Measurements from ENCODE around the gene OLR1. TPM values are rescaled to one million over a fixed set of nuclear protein-coding genes. Genes with fewer than 3 reads are reported as not detected.

The OLR1 gene
- total RNA-seq, 2 experiments from 2014 or later: not detected

- H3K4me2 ChIP-seq (ENCODE audit: low read length): no peak overlapping the region
- intact Hi-C loops (cut with micrococcal nuclease; ENCODE audit: unreplicated experiment): no loop called here
- H3K4me1 ChIP-seq (ENCODE audit: insufficient read depth, low read length, poor library complexity, severe bottlenecking): peaks cover 47% of the 10 kb centered on the region
These were observed 19.9 kb upstream of the OLR1 start for GRCh38 chr12:10191865-10192264.

GRCh38 chr12:10190558-10191388 is 18.8 kb upstream of the OLR1 start:
- no peaks in the 10 kb centered on the region for H4K20me1 ChIP-seq (ENCODE audit: insufficient read depth, low read length)
- H3K4me3 ChIP-seq (ENCODE audit: low read depth, low read length, poor library complexity, severe bottlenecking): no peak overlapping the region
- TF ChIP-seq EZH2phosphoT487 (IDR thresholded peaks at IDR 0.05; ENCODE audit: borderline replicate concordance, low read depth, low read length) (no peak), CTCF (conservative IDR thresholded peaks at IDR 0.05; ENCODE audit: low read length) (peak; percentile 93)
- peaks cover 42% of the 10 kb centered on the region for H3K4me1 ChIP-seq (ENCODE audit: insufficient read depth, low read length, poor library complexity, severe bottlenecking)
- BruUV-seq (replicated peaks): no TSS peak
- no peak overlapping the region for H3K27ac ChIP-seq (ENCODE audit: low read depth, low read length, poor library complexity, severe bottlenecking)
- no peaks in the 10 kb centered on the region for H3K36me3 ChIP-seq (ENCODE audit: insufficient read depth, low read length)
- intact Hi-C loops (cut with micrococcal nuclease; ENCODE audit: unreplicated experiment): loop anchor here (1.0 kb wide), 1 partner anchor 37 kb away; no protein-coding TSS in a partner anchor
- DNase-seq (ENCODE audit: low spot score): peak; percentile 86
- H3K9me3 ChIP-seq (ENCODE audit: low read length): no peaks in the 10 kb centered on the region
- peak overlapping the region; percentile 27; the same call in 1 of the 2 replicates for H3K4me2 ChIP-seq (ENCODE audit: low read length)
- H2AFZ ChIP-seq (ENCODE audit: low read length): peak overlapping the region; percentile 53; the same call in 1 of the 2 replicates
- H3K79me2 ChIP-seq (ENCODE audit: insufficient read depth, low read depth, low read length): no peaks in the 10 kb centered on the region
- no peaks in the 10 kb centered on the region for H3K9me2 ChIP-seq (ENCODE audit: insufficient read depth, low read length)
- ChIA-PET CTCF (ENCODE audit: unreplicated experiment) (interaction anchor here (0.6 to 1.2 kb wide), 2 partner anchors 13 to 37 kb away, joined by 3 to 6 read pairs; no protein-coding TSS in a partner anchor), POLR2A (interaction anchor here (0.7 to 1.6 kb wide), 10 partner anchors 13 to 484 kb away, joined by 3 to 13 read pairs (median 3); no protein-coding TSS in a partner anchor)

More at GRCh38 chr12:10191865-10192264, 19.9 kb upstream of the OLR1 start:
- ChIA-PET POLR2A (interaction anchor here (1.1 to 1.2 kb wide), 2 partner anchors 34 to 39 kb away, joined by 3 to 5 read pairs; no protein-coding TSS in a partner anchor), CTCF (ENCODE audit: unreplicated experiment) (interaction anchor here (1.2 kb wide), 1 partner anchor 39 kb away, joined by 3 read pairs; no protein-coding TSS in a partner anchor)
- BruUV-seq (replicated peaks): no TSS peak
- Histone ChIP-seq H3K27ac (ENCODE audit: low read depth, low read length, poor library complexity, severe bottlenecking) (no peak overlapping the region), H2AFZ (ENCODE audit: low read length) (no peak overlapping the region), H3K9me3 (ENCODE audit: low read length) (no peaks in the 10 kb centered on the region; the same call in 1 of the 2 replicates), H4K20me1 (ENCODE audit: insufficient read depth, low read length) (no peaks in the 10 kb centered on the region), H3K4me3 (ENCODE audit: low read depth, low read length, poor library complexity, severe bottlenecking) (no peak overlapping the region), H3K36me3 (ENCODE audit: insufficient read depth, low read length) (no peaks in the 10 kb centered on the region), H3K79me2 (ENCODE audit: insufficient read depth, low read depth, low read length) (no peaks in the 10 kb centered on the region), H3K9me2 (ENCODE audit: insufficient read depth, low read length) (no peaks in the 10 kb centered on the region)
- no peak for DNase-seq (ENCODE audit: low spot score)
- no peak for TF ChIP-seq CTCF (conservative IDR thresholded peaks at IDR 0.05; ENCODE audit: low read length)
- TF ChIP-seq EZH2phosphoT487 (IDR thresholded peaks at IDR 0.05; ENCODE audit: borderline replicate concordance, low read depth, low read length): no peak
